ENCODE measurements around the gene CD1B.
"Not testable (repeated sequence)": the region's sequence is repeated elsewhere in the genome, so short reads cannot be mapped to it uniquely, and the experiment has no call there.

CD1B gene

DNA sequence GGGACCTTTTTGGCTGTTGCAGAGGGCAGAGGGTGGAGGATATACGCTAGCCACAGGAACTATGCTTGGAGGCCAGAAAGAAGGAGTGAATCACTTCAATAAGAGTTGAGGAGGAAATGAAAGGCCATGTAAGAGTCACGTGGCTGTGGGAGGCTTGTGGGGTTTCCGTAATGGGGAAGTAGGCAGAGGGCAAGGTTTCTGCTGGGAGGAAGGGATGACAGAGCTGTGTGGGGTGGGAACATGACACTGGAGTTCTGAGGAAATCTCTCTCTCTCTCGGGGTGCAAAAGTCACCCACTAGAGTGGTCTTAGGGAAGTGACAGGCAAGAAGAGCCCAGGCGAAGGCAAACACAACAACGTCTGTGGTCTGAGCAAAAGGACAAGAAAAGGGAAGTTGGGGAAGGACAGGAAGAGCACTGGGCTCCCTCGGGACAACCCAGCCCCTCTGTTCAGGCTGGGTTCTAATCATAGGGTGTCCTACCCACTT, 45.5 kb downstream of the CD1B start (continued):
- no peak for TF ChIP-seq SALL2 (tag by site-specific recombination; IDR thresholded peaks at IDR 0.05; ENCODE audit: borderline replicate concordance)
- TF ChIP-seq, protein P1, sequence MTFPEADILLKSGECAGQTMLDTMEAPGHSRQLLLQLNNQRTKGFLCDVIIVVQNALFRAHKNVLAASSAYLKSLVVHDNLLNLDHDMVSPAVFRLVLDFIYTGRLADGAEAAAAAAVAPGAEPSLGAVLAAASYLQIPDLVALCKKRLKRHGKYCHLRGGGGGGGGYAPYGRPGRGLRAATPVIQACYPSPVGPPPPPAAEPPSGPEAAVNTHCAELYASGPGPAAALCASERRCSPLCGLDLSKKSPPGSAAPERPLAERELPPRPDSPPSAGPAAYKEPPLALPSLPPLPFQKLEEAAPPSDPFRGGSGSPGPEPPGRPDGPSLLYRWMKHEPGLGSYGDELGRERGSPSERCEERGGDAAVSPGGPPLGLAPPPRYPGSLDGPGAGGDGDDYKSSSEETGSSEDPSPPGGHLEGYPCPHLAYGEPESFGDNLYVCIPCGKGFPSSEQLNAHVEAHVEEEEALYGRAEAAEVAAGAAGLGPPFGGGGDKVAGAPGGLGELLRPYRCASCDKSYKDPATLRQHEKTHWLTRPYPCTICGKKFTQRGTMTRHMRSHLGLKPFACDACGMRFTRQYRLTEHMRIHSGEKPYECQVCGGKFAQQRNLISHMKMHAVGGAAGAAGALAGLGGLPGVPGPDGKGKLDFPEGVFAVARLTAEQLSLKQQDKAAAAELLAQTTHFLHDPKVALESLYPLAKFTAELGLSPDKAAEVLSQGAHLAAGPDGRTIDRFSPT (tag by site-specific recombination; IDR thresholded peaks at IDR 0.05): no peak
- no peak for TF ChIP-seq ZNF571 (tag by site-specific recombination; IDR thresholded peaks at IDR 0.05)
- TF ChIP-seq, protein P2, sequence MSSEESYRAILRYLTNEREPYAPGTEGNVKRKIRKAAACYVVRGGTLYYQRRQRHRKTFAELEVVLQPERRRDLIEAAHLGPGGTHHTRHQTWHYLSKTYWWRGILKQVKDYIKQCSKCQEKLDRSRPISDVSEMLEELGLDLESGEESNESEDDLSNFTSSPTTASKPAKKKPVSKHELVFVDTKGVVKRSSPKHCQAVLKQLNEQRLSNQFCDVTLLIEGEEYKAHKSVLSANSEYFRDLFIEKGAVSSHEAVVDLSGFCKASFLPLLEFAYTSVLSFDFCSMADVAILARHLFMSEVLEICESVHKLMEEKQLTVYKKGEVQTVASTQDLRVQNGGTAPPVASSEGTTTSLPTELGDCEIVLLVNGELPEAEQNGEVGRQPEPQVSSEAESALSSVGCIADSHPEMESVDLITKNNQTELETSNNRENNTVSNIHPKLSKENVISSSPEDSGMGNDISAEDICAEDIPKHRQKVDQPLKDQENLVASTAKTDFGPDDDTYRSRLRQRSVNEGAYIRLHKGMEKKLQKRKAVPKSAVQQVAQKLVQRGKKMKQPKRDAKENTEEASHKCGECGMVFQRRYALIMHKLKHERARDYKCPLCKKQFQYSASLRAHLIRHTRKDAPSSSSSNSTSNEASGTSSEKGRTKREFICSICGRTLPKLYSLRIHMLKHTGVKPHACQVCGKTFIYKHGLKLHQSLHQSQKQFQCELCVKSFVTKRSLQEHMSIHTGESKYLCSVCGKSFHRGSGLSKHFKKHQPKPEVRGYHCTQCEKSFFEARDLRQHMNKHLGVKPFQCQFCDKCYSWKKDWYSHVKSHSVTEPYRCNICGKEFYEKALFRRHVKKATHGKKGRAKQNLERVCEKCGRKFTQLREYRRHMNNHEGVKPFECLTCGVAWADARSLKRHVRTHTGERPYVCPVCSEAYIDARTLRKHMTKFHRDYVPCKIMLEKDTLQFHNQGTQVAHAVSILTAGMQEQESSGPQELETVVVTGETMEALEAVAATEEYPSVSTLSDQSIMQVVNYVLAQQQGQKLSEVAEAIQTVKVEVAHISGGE (tag by site-specific recombination; conservative IDR thresholded peaks at IDR 0.05; ENCODE audit: low read depth): no peak

DNA sequence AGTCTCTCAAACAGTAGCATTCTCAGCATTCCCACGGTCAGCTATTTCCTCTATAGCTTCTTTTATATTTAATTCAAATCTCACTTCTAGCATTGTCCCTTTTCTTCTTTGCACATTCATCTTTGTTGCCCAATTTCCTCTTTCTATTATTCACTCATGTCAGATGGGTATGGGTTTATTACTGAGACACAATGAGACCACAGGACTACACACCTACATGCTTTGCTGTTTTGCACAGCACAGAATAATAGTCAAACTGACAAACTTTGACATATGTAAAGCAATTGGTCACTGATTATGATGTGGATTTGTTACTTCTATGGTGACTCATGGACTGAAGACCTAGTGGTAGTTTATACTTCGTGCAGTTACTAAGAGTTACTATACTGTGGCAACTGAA, 47.4 kb downstream of the CD1B start:
- CTCF ChIA-PET: interaction anchor here (0.7 kb wide), 1 partner anchor 165 kb away, joined by 3 read pairs; no protein-coding TSS in a partner anchor
- POLR2A ChIA-PET: no interaction called here
- TF ChIP-seq KLF8 (tag by site-specific recombination; IDR thresholded peaks at IDR 0.05): no peak
- TF ChIP-seq, protein P3, sequence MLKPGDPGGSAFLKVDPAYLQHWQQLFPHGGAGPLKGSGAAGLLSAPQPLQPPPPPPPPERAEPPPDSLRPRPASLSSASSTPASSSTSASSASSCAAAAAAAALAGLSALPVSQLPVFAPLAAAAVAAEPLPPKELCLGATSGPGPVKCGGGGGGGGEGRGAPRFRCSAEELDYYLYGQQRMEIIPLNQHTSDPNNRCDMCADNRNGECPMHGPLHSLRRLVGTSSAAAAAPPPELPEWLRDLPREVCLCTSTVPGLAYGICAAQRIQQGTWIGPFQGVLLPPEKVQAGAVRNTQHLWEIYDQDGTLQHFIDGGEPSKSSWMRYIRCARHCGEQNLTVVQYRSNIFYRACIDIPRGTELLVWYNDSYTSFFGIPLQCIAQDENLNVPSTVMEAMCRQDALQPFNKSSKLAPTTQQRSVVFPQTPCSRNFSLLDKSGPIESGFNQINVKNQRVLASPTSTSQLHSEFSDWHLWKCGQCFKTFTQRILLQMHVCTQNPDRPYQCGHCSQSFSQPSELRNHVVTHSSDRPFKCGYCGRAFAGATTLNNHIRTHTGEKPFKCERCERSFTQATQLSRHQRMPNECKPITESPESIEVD (tag by site-specific recombination; IDR thresholded peaks at IDR 0.05): no peak
- TF ChIP-seq ZNF426 (tag by site-specific recombination; IDR thresholded peaks at IDR 0.05): no peak
- TF ChIP-seq ZBTB7A (tag by site-specific recombination; IDR thresholded peaks at IDR 0.05; ENCODE audit: low read depth): no peak
- no peak for TF ChIP-seq ZNF324 (tag by site-specific recombination; IDR thresholded peaks at IDR 0.05)
- no peak for TF ChIP-seq MYNN (tag by site-specific recombination; IDR thresholded peaks at IDR 0.05; ENCODE audit: borderline replicate concordance)
- TF ChIP-seq GFI1B (tag by site-specific recombination; IDR thresholded peaks at IDR 0.05): no peak
- TF ChIP-seq WT1 (tag by site-specific recombination; IDR thresholded peaks at IDR 0.05): no peak
- TF ChIP-seq, protein P4, sequence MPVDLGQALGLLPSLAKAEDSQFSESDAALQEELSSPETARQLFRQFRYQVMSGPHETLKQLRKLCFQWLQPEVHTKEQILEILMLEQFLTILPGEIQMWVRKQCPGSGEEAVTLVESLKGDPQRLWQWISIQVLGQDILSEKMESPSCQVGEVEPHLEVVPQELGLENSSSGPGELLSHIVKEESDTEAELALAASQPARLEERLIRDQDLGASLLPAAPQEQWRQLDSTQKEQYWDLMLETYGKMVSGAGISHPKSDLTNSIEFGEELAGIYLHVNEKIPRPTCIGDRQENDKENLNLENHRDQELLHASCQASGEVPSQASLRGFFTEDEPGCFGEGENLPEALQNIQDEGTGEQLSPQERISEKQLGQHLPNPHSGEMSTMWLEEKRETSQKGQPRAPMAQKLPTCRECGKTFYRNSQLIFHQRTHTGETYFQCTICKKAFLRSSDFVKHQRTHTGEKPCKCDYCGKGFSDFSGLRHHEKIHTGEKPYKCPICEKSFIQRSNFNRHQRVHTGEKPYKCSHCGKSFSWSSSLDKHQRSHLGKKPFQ (tag by site-specific recombination; IDR thresholded peaks at IDR 0.05): no peak
- no peak for TF ChIP-seq ZNF521 (tag by site-specific recombination; IDR thresholded peaks at IDR 0.05)
- no peak for TF ChIP-seq ZNF146 (tag by site-specific recombination; IDR thresholded peaks at IDR 0.05)
- TF ChIP-seq ZNF792 (tag by site-specific recombination; IDR thresholded peaks at IDR 0.05): no peak
- no peak for TF ChIP-seq ZBTB17 (tag by site-specific recombination; IDR thresholded peaks at IDR 0.05)
- no peak for TF ChIP-seq ZNF19 (tag by site-specific recombination; IDR thresholded peaks at IDR 0.05; ENCODE audit: low read depth)
- no peak for TF ChIP-seq ZNF830 (tag by site-specific recombination; IDR thresholded peaks at IDR 0.05; ENCODE audit: low read depth)
- no peak for TF ChIP-seq ZNF239 (tag by site-specific recombination; IDR thresholded peaks at IDR 0.05)
- H3K4me1 ChIP-seq (ENCODE audit: control insufficient read depth, insufficient read depth, low read length): no peaks in the 10 kb centered on the region
- no peak overlapping the region for H3K4me3 ChIP-seq (ENCODE audit: low read depth, low read length)
- H3K27ac ChIP-seq (ENCODE audit: extremely low read depth, low read depth, low read length): no peak overlapping the region
- H3K36me3 ChIP-seq (ENCODE audit: control insufficient read depth in 2 of 2, insufficient read depth in 1 of 2, low read length in 2 of 2): no peaks in the 10 kb centered on the region
- H3K9me3 ChIP-seq (ENCODE audit: control insufficient read depth, insufficient read depth, low read depth, low read length): no peaks in the 10 kb centered on the region

DNA sequence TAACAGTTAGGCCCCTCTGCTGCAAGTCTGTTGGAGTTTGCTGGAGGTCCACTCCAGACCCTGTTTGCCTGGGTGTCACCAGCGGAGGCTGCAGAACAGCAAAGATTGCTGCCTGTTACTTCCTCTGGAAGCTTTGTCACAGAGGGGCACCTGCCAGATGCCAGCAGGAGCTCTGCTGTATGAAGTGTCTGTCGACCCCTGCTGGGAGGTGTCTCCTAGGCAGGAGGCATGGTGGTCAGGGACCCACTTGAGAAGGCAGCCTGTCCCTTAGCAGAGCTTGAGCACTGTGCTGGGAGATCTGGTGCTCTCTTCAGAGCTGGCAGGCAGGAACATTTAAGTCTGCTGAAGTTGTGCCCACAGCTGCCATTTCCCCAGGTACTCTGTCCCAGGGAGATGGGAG, 48.9 kb downstream of the CD1B start:
- POLR2A ChIA-PET; H3K36me3 ChIP-seq (ENCODE audit: control insufficient read depth in 2 of 2, insufficient read depth in 1 of 2, low read length in 2 of 2); H3K4me1 ChIP-seq (ENCODE audit: control insufficient read depth, insufficient read depth, low read length); CTCF ChIA-PET; H3K4me3 ChIP-seq (ENCODE audit: low read depth, low read length); H3K9me3 ChIP-seq (ENCODE audit: control insufficient read depth, insufficient read depth, low read depth, low read length); H3K27ac ChIP-seq (ENCODE audit: extremely low read depth, low read depth, low read length): not testable (repeated sequence)

Measured in HEK293 (cell line).